Mesothelial cell of epicardium (in vitro differentiated cells): ENCODE measurements around the gene FOXN3. TPM values are rescaled to one million over a fixed set of nuclear protein-coding genes. Genes with fewer than 3 reads are reported as not detected.
A peak's percentile ranks its signal among the peaks of the same experiment; 100 is the strongest.

Source experiments
- DNase-seq, 2 experiments: peaks; one replicate each; pipeline ENCODE4 v3.0.0; 2021; ENCODE audit warnings: low spot score in 2 of 2; ENCODE audit not compliant: unreplicated experiment in 2 of 2
- H3K27ac Mint-ChIP-seq: 2 replicates; pipeline ENCODE4 v1.8.0; 2021; ENCODE audit warnings: mixed read lengths
- H3K27me3 Mint-ChIP-seq: 2 replicates; pipeline ENCODE4 v1.8.0; 2021; ENCODE audit warnings: low read depth, mixed read lengths
- H3K36me3 Mint-ChIP-seq: 2 replicates; pipeline ENCODE4 v1.8.0; 2021; ENCODE audit warnings: mixed read lengths
- H3K4me1 Mint-ChIP-seq: 2 replicates; pipeline ENCODE4 v1.8.0; 2021; ENCODE audit warnings: mixed read lengths
- H3K4me3 Mint-ChIP-seq: 2 replicates; pipeline ENCODE4 v1.8.0; 2021; ENCODE audit warnings: mild to moderate bottlenecking, moderate library complexity, mixed read lengths
- H3K9me3 Mint-ChIP-seq: 2 replicates; pipeline ENCODE4 v1.8.0; 2021; ENCODE audit warnings: mixed read lengths
- CTCF ChIP-seq: fragments of 200-600 bp; sonication (generic); IDR thresholded peaks from one replicate; pipeline ENCODE4 v1.5.0; 2021; ENCODE audit warnings: antibody characterized with exemption; ENCODE audit not compliant: unreplicated experiment
- total RNA-seq: library from RNA; stranded (reverse); gene quantifications from 3 replicates; pipeline ENCODE4 v1.2.1, GENCODE V29; 2021

Gene FOXN3
- total RNA-seq, 1 donor from 2014 or later, result 124 TPM

- peaks cover 10% of the 10 kb centered on the region for H3K36me3 Mint-ChIP-seq
- H3K27ac Mint-ChIP-seq, result peak overlapping the region; percentile 76
- no peak for DNase-seq
- H3K27me3 Mint-ChIP-seq, result no peaks in the 10 kb centered on the region
- no peak for TF ChIP-seq CTCF
- peaks cover 10% of the 10 kb centered on the region for H3K4me1 Mint-ChIP-seq
- no peaks in the 10 kb centered on the region for H3K9me3 Mint-ChIP-seq
- H3K4me3 Mint-ChIP-seq, result no peak overlapping the region
These were observed 157.0 kb downstream of the FOXN3 start for GRCh38 chr14:89259951-89260609.

GRCh38 chr14:89258728-89259273, 158.2 kb downstream of the FOXN3 start:
- Mint-ChIP-seq H3K36me3 (peaks cover 10% of the 10 kb centered on the region), H3K9me3 (no peaks in the 10 kb centered on the region), H3K27ac (peak overlapping the region; percentile 0), H3K4me3 (no peak overlapping the region), H3K4me1 (peaks cover 10% of the 10 kb centered on the region), H3K27me3 (no peaks in the 10 kb centered on the region)
- no peak for TF ChIP-seq CTCF
- no peak for DNase-seq

GRCh38 chr14:89256951-89257350, 160.1 kb downstream of the FOXN3 start:
- H3K4me1 Mint-ChIP-seq, result peaks cover 4% of the 10 kb centered on the region
- H3K9me3 Mint-ChIP-seq, result no peaks in the 10 kb centered on the region
- no peak for TF ChIP-seq CTCF
- no peak for DNase-seq
- H3K36me3 Mint-ChIP-seq, result peaks cover 10% of the 10 kb centered on the region
- H3K4me3 Mint-ChIP-seq, result no peak overlapping the region
- H3K27me3 Mint-ChIP-seq, result no peaks in the 10 kb centered on the region
- no peak overlapping the region for H3K27ac Mint-ChIP-seq

GRCh38 chr14:89256283-89256682, 160.8 kb downstream of the FOXN3 start:
- DNase-seq, result no peak
- TF ChIP-seq CTCF, result no peak
- Mint-ChIP-seq H3K36me3 (peaks cover 10% of the 10 kb centered on the region), H3K27ac (no peak overlapping the region), H3K4me1 (peaks cover 4% of the 10 kb centered on the region), H3K4me3 (no peak overlapping the region), H3K9me3 (no peaks in the 10 kb centered on the region), H3K27me3 (no peaks in the 10 kb centered on the region)

- Mint-ChIP-seq H3K27me3 (no peaks in the 10 kb centered on the region), H3K9me3 (peaks cover under 1% of the 10 kb centered on the region), H3K4me3 (no peak overlapping the region), H3K4me1 (peaks cover 4% of the 10 kb centered on the region), H3K36me3 (peaks cover 11% of the 10 kb centered on the region), H3K27ac (no peak overlapping the region)
- no peak for DNase-seq
- no peak for TF ChIP-seq CTCF
These were observed 161.2 kb downstream of the FOXN3 start for GRCh38 chr14:89255852-89256251.
